MM.1S (cell line): ENCODE results near the gene CELF3.

Experiments
- DNase-seq: peaks from one replicate; pipeline ENCODE4 v3.0.0-alpha.2; 2015
- H2AFZ ChIP-seq: fragments of 300-600 bp; sonication (generic); 2 replicates; pipeline ENCODE4 v1.6.0; 2016; ENCODE audit warnings: antibody characterized with exemption, low read length
- H3F3A ChIP-seq: fragments of 300-600 bp; sonication (generic); 2 replicates; pipeline ENCODE4 v1.6.1; 2016; ENCODE audit warnings: mild to moderate bottlenecking, antibody characterized with exemption, low read length, moderate library complexity, mixed read lengths; ENCODE audit not compliant: insufficient read depth
- H3K27ac ChIP-seq: fragments of 300-600 bp; sonication (generic); 2 replicates; pipeline ENCODE4 v1.5.1; 2016; ENCODE audit warnings: mild to moderate bottlenecking, low read length
- H3K27me3 ChIP-seq: fragments of 300-600 bp; sonication (generic); replicated peaks from 2 replicates; pipeline ENCODE4 v1.6.0; 2016; ENCODE audit warnings: low read length; ENCODE audit not compliant: insufficient read depth
- H3K36me3 ChIP-seq: fragments of 300-600 bp; sonication (generic); replicated peaks from 2 replicates; pipeline ENCODE4 v1.6.1; 2016; ENCODE audit warnings: mild to moderate bottlenecking, low read length, mixed read lengths; ENCODE audit not compliant: insufficient read depth
- H3K4me1 ChIP-seq: fragments of 300-600 bp; sonication (generic); 2 replicates; pipeline ENCODE4 v1.6.1; 2016; ENCODE audit warnings: low read length, mixed read lengths
- H3K4me2 ChIP-seq: fragments of 300-600 bp; sonication (generic); 2 replicates; pipeline ENCODE4 v1.6.0; 2016; ENCODE audit warnings: low read depth, low read length
- H3K4me3 ChIP-seq: fragments of 300-600 bp; sonication (generic); 2 replicates; pipeline ENCODE4 v1.5.1; 2016; ENCODE audit warnings: low read length, mixed read lengths
- H3K79me2 ChIP-seq: fragments of 300-600 bp; sonication (generic); 2 replicates; pipeline ENCODE4 v1.6.1; 2016; ENCODE audit warnings: mixed run types, low read length, mixed read lengths
- H3K9ac ChIP-seq: fragments of 300-600 bp; sonication (generic); 2 replicates; pipeline ENCODE4 v1.6.1; 2016; ENCODE audit warnings: low read length, mixed read lengths
- H3K9me2 ChIP-seq: fragments of 300-600 bp; sonication (generic); replicated peaks from 2 replicates; pipeline ENCODE4 v1.6.1; 2016; ENCODE audit warnings: mild to moderate bottlenecking, low read length, mixed read lengths; ENCODE audit not compliant: insufficient read depth
- H3K9me3 ChIP-seq: fragments of 300-600 bp; sonication (generic); replicated peaks from 2 replicates; pipeline ENCODE4 v1.6.1; 2016; ENCODE audit warnings: mild to moderate bottlenecking, low read length, mixed read lengths; ENCODE audit not compliant: insufficient read depth
- H4K20me1 ChIP-seq: fragments of 300-600 bp; sonication (generic); 2 replicates; pipeline ENCODE4 v1.6.1; 2016; ENCODE audit warnings: mild to moderate bottlenecking, low read length, moderate library complexity, mixed read lengths; ENCODE audit not compliant: insufficient read depth
- EZH2 ChIP-seq: fragments of 300-600 bp; sonication (generic); optimal IDR thresholded peaks from 2 replicates; pipeline ENCODE3; 2017; ENCODE audit warnings: low read depth, mild to moderate bottlenecking, antibody characterized with exemption, low read length, mixed read lengths
- EZH2phosphoT487 ChIP-seq: fragments of 300-600 bp; sonication (generic); IDR thresholded peaks from 2 replicates; pipeline ENCODE4 v1.6.1; 2018; ENCODE audit warnings: antibody characterized with exemption, low read length
- TF ChIP-seq, protein P1 (sequence below): fragments of 300-600 bp; sonication (generic); IDR thresholded peaks from 2 replicates; pipeline ENCODE4 v1.5.1; 2016; ENCODE audit warnings: antibody characterized with exemption, low read length, mixed read lengths

CELF3 gene

DNA sequence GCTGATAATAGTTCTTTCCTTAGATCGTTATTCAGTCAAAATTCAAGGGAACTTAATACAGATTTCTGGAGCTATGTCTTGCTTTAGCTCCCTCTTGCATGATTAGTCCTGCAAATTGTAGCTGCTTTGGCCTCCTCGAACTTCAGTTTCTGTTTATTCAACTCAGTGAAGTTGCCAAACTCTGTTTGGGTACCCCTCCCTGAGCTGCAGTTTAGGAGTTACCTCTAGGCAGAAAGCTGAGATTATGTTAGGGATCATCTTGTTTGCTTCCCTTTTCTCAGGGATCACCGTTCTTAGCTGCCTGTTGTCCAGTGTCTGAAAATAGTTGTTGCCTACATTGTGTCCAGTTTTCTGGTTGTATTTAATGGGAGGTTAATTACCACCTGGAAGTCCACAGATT lies 61.2 kb downstream of the CELF3 start:
- no peak for TF ChIP-seq EZH2phosphoT487
- TF ChIP-seq, protein P1, sequence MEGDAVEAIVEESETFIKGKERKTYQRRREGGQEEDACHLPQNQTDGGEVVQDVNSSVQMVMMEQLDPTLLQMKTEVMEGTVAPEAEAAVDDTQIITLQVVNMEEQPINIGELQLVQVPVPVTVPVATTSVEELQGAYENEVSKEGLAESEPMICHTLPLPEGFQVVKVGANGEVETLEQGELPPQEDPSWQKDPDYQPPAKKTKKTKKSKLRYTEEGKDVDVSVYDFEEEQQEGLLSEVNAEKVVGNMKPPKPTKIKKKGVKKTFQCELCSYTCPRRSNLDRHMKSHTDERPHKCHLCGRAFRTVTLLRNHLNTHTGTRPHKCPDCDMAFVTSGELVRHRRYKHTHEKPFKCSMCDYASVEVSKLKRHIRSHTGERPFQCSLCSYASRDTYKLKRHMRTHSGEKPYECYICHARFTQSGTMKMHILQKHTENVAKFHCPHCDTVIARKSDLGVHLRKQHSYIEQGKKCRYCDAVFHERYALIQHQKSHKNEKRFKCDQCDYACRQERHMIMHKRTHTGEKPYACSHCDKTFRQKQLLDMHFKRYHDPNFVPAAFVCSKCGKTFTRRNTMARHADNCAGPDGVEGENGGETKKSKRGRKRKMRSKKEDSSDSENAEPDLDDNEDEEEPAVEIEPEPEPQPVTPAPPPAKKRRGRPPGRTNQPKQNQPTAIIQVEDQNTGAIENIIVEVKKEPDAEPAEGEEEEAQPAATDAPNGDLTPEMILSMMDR: no peak
- no peak for TF ChIP-seq EZH2
- Histone ChIP-seq H3K9ac (no peak overlapping the region), H3K79me2 (no peaks in the 10 kb centered on the region), H3K36me3 (no peaks in the 10 kb centered on the region), H3K9me2 (no peaks in the 10 kb centered on the region), H3K27ac (no peak overlapping the region), H2AFZ (no peak overlapping the region), H3K4me2 (no peak overlapping the region), H3F3A (no peaks in the 10 kb centered on the region), H3K27me3 (no peaks in the 10 kb centered on the region), H3K4me1 (no peaks in the 10 kb centered on the region), H3K4me3 (no peak overlapping the region), H4K20me1 (no peaks in the 10 kb centered on the region), H3K9me3 (no peaks in the 10 kb centered on the region)
- DNase-seq: no peak

DNA sequence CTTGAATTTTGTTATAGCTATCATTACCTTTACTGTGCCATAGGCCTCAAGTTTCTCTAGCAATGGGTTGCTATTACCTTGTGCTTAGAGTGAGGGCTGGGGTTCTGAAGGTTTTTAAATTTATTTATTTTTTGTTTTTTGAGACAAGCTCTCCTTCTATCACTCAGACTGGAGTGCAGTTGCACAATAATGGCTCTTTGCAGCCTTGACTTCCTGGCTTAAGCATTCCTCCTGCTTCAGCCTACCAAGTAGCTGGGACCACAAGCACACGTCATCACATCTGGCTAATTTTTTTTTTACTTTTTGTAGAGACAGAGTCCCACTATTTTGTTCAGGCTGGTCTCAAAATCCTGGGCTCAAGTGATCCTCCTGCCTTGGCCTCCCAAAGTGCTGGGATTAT lies 63.2 kb downstream of the CELF3 start:
- H2AFZ ChIP-seq: no peak overlapping the region
- no peaks in the 10 kb centered on the region for H4K20me1 ChIP-seq
- H3K4me2 ChIP-seq: no peak overlapping the region
- H3K36me3 ChIP-seq: no peaks in the 10 kb centered on the region
- TF ChIP-seq, protein P1: no peak
- no peak for TF ChIP-seq EZH2
- TF ChIP-seq EZH2phosphoT487: no peak
- no peak for DNase-seq
- H3K4me3 ChIP-seq: no peak overlapping the region
- no peaks in the 10 kb centered on the region for H3K9me2 ChIP-seq
- no peak overlapping the region for H3K27ac ChIP-seq
- no peak overlapping the region for H3K9ac ChIP-seq
- no peaks in the 10 kb centered on the region for H3K4me1 ChIP-seq
- H3K27me3 ChIP-seq: no peaks in the 10 kb centered on the region
- no peaks in the 10 kb centered on the region for H3K9me3 ChIP-seq
- no peaks in the 10 kb centered on the region for H3K79me2 ChIP-seq
- no peaks in the 10 kb centered on the region for H3F3A ChIP-seq
